Natural killer cell (primary cell): ENCODE results near the gene PDIA6. TPM values are rescaled to one million over a fixed set of nuclear protein-coding genes. Genes with fewer than 3 reads are reported as not detected.

Experiments used
- ATAC-seq, 3 donors: fragments of 150-1000 bp in 2 of 3; fragments of 200-7000 bp in 1 of 3; cut with Tn5 transposase; 1 replicate in 1 of 3; 2 replicates in 2 of 3; pipeline ENCODE4 v1.10.0; 2021; ENCODE audit warnings: mild to moderate bottlenecking in 2 of 3, moderate library complexity in 2 of 3
- DNase-seq, 2 donors: peaks; one replicate each; pipeline versions ENCODE4 v3.0.0 to v3.0.0-alpha.2; 2013 to 2021; ENCODE audit warnings: mixed read lengths in 1 of 2
- H3K27ac ChIP-seq: one replicate; pipeline ENCODE4 v1.5.1; 2013; ENCODE audit warnings: mild to moderate bottlenecking, low read length
- H3K27me3 ChIP-seq: one replicate; pipeline ENCODE4 v1.6.1; 2013; ENCODE audit warnings: low read length; ENCODE audit not compliant: control insufficient read depth, insufficient read depth
- H3K36me3 ChIP-seq: one replicate; pipeline ENCODE4 v1.6.1; 2013; ENCODE audit warnings: low read length; ENCODE audit not compliant: control insufficient read depth, insufficient read depth
- H3K4me1 ChIP-seq: one replicate; pipeline ENCODE4 v1.6.1; 2013; ENCODE audit warnings: low read length; ENCODE audit not compliant: control insufficient read depth, insufficient read depth
- H3K4me3 ChIP-seq: one replicate; pipeline ENCODE4 v1.5.1; 2013; ENCODE audit warnings: low read length
- H3K9me3 ChIP-seq: one replicate; pipeline ENCODE4 v1.6.1; 2013; ENCODE audit warnings: low read length; ENCODE audit not compliant: control insufficient read depth, insufficient read depth
- H3K27ac Mint-ChIP-seq, 2 donors: one replicate each; pipeline ENCODE4 v1.8.0; 2022; ENCODE audit warnings: mild to moderate bottlenecking in 2 of 2, mixed read lengths in 2 of 2, moderate library complexity in 1 of 2
- H3K27me3 Mint-ChIP-seq, 2 donors: one replicate each; pipeline ENCODE4 v1.8.0; 2022; ENCODE audit warnings: low read depth in 2 of 2, mixed read lengths in 2 of 2
- H3K36me3 Mint-ChIP-seq: one replicate; pipeline ENCODE4 v1.8.0; 2022; ENCODE audit warnings: mixed read lengths
- H3K4me1 Mint-ChIP-seq, 2 donors: one replicate each; pipeline ENCODE4 v1.8.0; 2022; ENCODE audit warnings: mixed read lengths in 2 of 2
- H3K4me3 Mint-ChIP-seq: one replicate; pipeline ENCODE4 v1.8.0; 2022; ENCODE audit warnings: mild to moderate bottlenecking, moderate library complexity, mixed read lengths
- H3K9me3 Mint-ChIP-seq, 2 donors: one replicate each; pipeline ENCODE4 v1.8.0; 2022; ENCODE audit warnings: mixed read lengths in 2 of 2
- WGBS: methylation state at CpG from one replicate; pipeline ENCODE4 v1.1.7; 2013; ENCODE audit warnings: missing lambda C conversion rate; ENCODE audit not compliant: insufficient coverage; 5-methylcytosine and 5-hydroxymethylcytosine counted together
- intact Hi-C: fragments of 100-400 bp; cut with micrococcal nuclease; formaldehyde crosslinking; loops from one replicate; pipeline ENCODE4 v1.14.2; 2022
- total RNA-seq, 4 donors: library from RNA; stranded (reverse); fragments of 120-200 nt in 1 of 4; gene quantifications; one replicate each; pipeline versions ENCODE4 v1.2.3 to v1.2.4, GENCODE V29; 2013 to 2022
- TF ChIP-seq, protein P1 (sequence below): fragments of 200-600 bp; IDR thresholded peaks from one replicate; pipeline ENCODE4 v1.8.0; 2022; ENCODE audit warnings: antibody characterized with exemption

Gene PDIA6
- total RNA-seq, 3 donors from 2014 or later (not counting 1 experiment from before 2014, with no cell fraction given): 57.4 to 81.2 (median 58.7) TPM

DNA sequence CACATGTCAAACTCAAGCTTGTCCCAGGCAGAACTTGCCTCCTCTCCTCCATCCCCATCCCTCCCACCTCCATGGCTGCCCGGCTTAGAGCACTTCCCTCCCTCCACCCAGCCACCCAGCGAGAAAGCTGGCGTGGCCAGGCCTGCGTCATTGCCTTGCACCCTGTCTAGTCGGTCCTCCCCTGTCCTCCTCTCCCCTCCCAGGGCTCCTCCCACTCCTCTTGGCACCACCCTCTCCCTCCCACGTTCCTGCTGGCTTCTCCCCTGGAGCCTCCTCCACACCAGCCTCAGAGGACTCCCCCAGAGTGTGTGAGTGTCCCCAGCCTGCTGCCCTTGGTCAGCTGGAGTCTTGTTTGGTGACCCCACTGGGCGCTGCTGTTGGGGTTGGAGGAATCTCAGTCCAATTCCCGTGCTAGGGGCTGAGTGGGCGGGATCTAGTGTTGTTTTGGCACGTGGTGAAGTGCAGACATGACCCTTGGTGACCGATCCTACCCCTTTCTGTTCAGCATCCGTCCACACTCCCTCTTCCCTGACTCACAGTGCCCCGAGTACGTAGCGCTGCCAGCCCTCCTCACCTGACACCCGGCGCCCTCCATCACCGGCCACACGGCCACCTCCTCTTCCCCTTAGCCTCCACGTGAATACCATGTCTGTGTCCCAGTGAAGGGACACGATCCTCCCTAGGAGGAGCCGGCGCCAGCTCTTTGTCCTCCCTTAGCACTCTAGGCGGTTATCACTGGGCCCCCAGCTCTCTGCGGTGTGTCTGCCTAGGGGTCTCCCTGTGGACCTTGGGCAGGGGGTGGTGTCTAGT lies 49.7 kb downstream of the PDIA6 start:
- TF ChIP-seq, protein P1, sequence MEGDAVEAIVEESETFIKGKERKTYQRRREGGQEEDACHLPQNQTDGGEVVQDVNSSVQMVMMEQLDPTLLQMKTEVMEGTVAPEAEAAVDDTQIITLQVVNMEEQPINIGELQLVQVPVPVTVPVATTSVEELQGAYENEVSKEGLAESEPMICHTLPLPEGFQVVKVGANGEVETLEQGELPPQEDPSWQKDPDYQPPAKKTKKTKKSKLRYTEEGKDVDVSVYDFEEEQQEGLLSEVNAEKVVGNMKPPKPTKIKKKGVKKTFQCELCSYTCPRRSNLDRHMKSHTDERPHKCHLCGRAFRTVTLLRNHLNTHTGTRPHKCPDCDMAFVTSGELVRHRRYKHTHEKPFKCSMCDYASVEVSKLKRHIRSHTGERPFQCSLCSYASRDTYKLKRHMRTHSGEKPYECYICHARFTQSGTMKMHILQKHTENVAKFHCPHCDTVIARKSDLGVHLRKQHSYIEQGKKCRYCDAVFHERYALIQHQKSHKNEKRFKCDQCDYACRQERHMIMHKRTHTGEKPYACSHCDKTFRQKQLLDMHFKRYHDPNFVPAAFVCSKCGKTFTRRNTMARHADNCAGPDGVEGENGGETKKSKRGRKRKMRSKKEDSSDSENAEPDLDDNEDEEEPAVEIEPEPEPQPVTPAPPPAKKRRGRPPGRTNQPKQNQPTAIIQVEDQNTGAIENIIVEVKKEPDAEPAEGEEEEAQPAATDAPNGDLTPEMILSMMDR: no peak
- Histone ChIP-seq H3K4me3 (no peak overlapping the region), H3K27me3 (no peaks in the 10 kb centered on the region), H3K36me3 (no peaks in the 10 kb centered on the region), H3K4me1 (no peaks in the 10 kb centered on the region), H3K9me3 (no peaks in the 10 kb centered on the region), H3K27ac (no peak overlapping the region)
- no peaks in the 10 kb centered on the region for H3K4me1 Mint-ChIP-seq
- H3K36me3 Mint-ChIP-seq: no peaks in the 10 kb centered on the region
- H3K27me3 Mint-ChIP-seq: peaks cover 0 to 3% of the 10 kb centered on the region in 2 donors
- ATAC-seq (no peak), DNase-seq (no peak)
- WGBS: 78% methylated on average over 25 of the region's 25 CpGs
- no peak overlapping the region for H3K27ac Mint-ChIP-seq
- intact Hi-C loops: no loop called here
- H3K9me3 Mint-ChIP-seq: no peaks in the 10 kb centered on the region
- no peak overlapping the region for H3K4me3 Mint-ChIP-seq

DNA sequence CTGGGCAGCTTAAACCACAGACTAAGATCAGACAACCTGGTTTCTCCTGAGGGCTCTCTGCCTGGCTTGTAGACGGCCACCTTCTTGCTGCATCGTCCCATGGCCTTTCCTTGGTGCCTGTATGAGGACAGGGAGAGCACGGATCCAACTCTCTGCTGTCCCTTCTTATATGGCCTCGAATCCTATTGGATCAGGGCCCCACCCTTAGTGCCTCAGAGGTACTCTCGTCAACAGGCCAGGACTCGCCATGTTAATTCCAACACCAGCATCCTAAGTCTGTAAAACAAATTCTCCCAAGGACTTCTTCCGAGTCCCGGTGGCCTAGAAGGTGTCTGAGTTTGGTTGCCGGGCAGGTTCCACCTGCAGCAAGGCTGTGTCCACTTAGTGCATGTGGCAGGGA lies 51.0 kb downstream of the PDIA6 start:
- H3K9me3 Mint-ChIP-seq: no peaks in the 10 kb centered on the region
- TF ChIP-seq, protein P1: no peak
- intact Hi-C loops: no loop called here
- H3K27ac Mint-ChIP-seq: no peak overlapping the region
- no peaks in the 10 kb centered on the region for H3K9me3 ChIP-seq
- ATAC-seq: no peak
- 83% methylated on average over 9 of the region's 9 CpGs for WGBS
- no peaks in the 10 kb centered on the region for H3K4me1 ChIP-seq
- DNase-seq: no peak
- H3K27ac ChIP-seq: no peak overlapping the region
- no peaks in the 10 kb centered on the region for H3K36me3 ChIP-seq
- H3K4me3 ChIP-seq: no peak overlapping the region
- H3K36me3 Mint-ChIP-seq: no peaks in the 10 kb centered on the region
- no peak overlapping the region for H3K4me3 Mint-ChIP-seq
- H3K27me3 Mint-ChIP-seq: peaks cover 0 to 3% of the 10 kb centered on the region in 2 donors
- no peaks in the 10 kb centered on the region for H3K4me1 Mint-ChIP-seq
- no peaks in the 10 kb centered on the region for H3K27me3 ChIP-seq

DNA sequence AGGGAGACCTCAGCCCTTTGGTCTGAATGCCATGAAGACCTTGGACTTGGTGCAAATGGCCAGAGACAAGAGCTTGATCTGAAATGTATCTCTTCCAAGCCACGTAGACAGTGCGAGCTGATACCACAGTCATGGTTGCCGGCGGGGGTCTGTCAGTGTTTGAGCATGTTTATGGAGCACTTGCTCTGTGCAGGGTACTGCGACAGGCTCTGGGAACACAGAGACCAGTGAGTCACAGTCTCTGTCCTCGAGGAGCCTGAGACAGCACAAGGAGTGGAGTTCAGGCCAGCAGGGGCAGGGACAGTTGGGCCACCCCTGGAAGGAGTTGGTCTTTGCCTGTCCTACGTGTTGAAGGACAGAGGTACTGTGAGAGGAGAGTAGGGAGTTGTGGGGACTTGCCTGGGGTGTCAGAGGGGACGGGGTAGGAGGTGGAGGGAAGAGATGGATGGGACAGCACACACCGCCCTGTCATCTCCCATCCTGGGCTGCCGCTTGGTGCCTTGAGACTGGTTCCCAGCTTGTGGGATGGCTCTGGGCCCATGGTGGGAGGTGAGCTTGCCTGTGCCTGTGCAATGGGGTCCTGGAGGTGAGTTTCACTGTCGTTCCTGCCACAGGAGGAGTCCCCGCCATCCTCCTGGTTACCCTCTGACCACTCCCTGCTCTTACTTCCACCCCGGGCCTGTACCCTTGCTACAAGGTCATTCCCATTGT lies 51.6 kb downstream of the PDIA6 start:
- intact Hi-C loops: no loop called here
- H3K4me1 Mint-ChIP-seq: no peaks in the 10 kb centered on the region
- no peaks in the 10 kb centered on the region for H3K36me3 Mint-ChIP-seq

More for the DNA sequence above, 51.6 kb downstream of the PDIA6 start:
- H3K9me3 ChIP-seq: no peaks in the 10 kb centered on the region
- DNase-seq: no peak
- Mint-ChIP-seq H3K4me3 (no peak overlapping the region), H3K27ac (no peak overlapping the region), H3K9me3 (no peaks in the 10 kb centered on the region), H3K27me3 (peaks cover 0 to 3% of the 10 kb centered on the region in 2 donors)
- H3K4me1 ChIP-seq: no peaks in the 10 kb centered on the region
- H3K4me3 ChIP-seq: no peak overlapping the region
- ATAC-seq: no peak
- WGBS: 85% methylated on average over 13 of the region's 13 CpGs
- no peaks in the 10 kb centered on the region for H3K36me3 ChIP-seq
- no peaks in the 10 kb centered on the region for H3K27me3 ChIP-seq
- no peak overlapping the region for H3K27ac ChIP-seq
- TF ChIP-seq, protein P1: no peak
